Hepatocyte (in vitro differentiated cells): ENCODE data around the gene JARID2. TPM values are rescaled to one million over a fixed set of nuclear protein-coding genes. Genes with fewer than 3 reads are reported as not detected.

Experiments
- DNase-seq: peaks from one replicate; pipeline ENCODE4 v3.0.0-alpha.2; 2016; ENCODE audit warnings: low spot score
- H2AFZ ChIP-seq: fragments of 200-600 bp; sonication (generic); 2 replicates; pipeline ENCODE4 v1.6.0; 2016; ENCODE audit warnings: antibody characterized with exemption, mild to moderate bottlenecking
- H3K27ac ChIP-seq: fragments of 200-600 bp; sonication (generic); 2 replicates; pipeline ENCODE4 v1.5.1; 2016; ENCODE audit warnings: mild to moderate bottlenecking
- H3K27me3 ChIP-seq: fragments of 200-600 bp; sonication (generic); 2 replicates; pipeline ENCODE4 v1.6.1; 2016
- H3K36me3 ChIP-seq: fragments of 200-600 bp; sonication (generic); replicated peaks from 2 replicates; pipeline ENCODE4 v1.5.1; 2016; ENCODE audit warnings: low read depth; ENCODE audit not compliant: insufficient read depth
- H3K4me1 ChIP-seq: fragments of 200-600 bp; sonication (generic); 2 replicates; pipeline ENCODE4 v1.5.1; 2016; ENCODE audit warnings: mild to moderate bottlenecking, moderate library complexity; ENCODE audit not compliant: insufficient read depth
- H3K4me2 ChIP-seq: fragments of 200-600 bp; sonication (generic); 2 replicates; pipeline ENCODE4 v1.6.0; 2016
- H3K4me3 ChIP-seq: fragments of 200-600 bp; sonication (generic); 2 replicates; pipeline ENCODE4 v1.5.1; 2016; ENCODE audit warnings: mild to moderate bottlenecking
- H3K79me2 ChIP-seq: fragments of 200-600 bp; sonication (generic); 2 replicates; pipeline ENCODE4 v1.6.0; 2017; ENCODE audit warnings: mild to moderate bottlenecking
- H3K9me2 ChIP-seq: fragments of 200-600 bp; sonication (generic); replicated peaks from 2 replicates; pipeline ENCODE4 v1.6.0; 2017; ENCODE audit warnings: mild to moderate bottlenecking; ENCODE audit not compliant: insufficient read depth
- H3K9me3 ChIP-seq: fragments of 200-600 bp; sonication (generic); 2 replicates; pipeline ENCODE4 v1.5.1; 2016; ENCODE audit warnings: low read depth, mild to moderate bottlenecking
- H4K20me1 ChIP-seq: fragments of 200-600 bp; sonication (generic); 2 replicates; pipeline ENCODE4 v1.6.0; 2016; ENCODE audit warnings: mild to moderate bottlenecking; ENCODE audit not compliant: insufficient read depth, poor library complexity, severe bottlenecking
- EZH2 ChIP-seq: fragments of 200-600 bp; sonication (generic); IDR thresholded peaks from 2 replicates; pipeline ENCODE4 v1.6.1; 2016; ENCODE audit warnings: antibody characterized with exemption, mild to moderate bottlenecking, borderline replicate concordance
- EZH2phosphoT487 ChIP-seq: fragments of 200-600 bp; sonication (generic); IDR thresholded peaks from one replicate; pipeline ENCODE4 v1.6.1; 2018; ENCODE audit warnings: antibody characterized with exemption, mild to moderate bottlenecking, low read depth, moderate library complexity; ENCODE audit not compliant: unreplicated experiment, severe bottlenecking
- WGBS: methylation state at CpG from one replicate; pipeline ENCODE4 v1.1.6; 2016; ENCODE audit warnings: low lambda C conversion rate; ENCODE audit errors: missing lambda C conversion rate; 5-methylcytosine and 5-hydroxymethylcytosine counted together
- polyA plus RNA-seq: library from polyadenylated mRNA; unstranded; fragments of >200 nt; fragmentation: Nextera tagmentation; extraction: Ambion mirVana; gene quantifications from 2 replicates; pipeline ENCODE4 v1.2.1, GENCODE V29; 2016
- total RNA-seq: library from RNA; depleted of rRNA; stranded (reverse); fragments of >200 nt; gene quantifications from 2 replicates; pipeline ENCODE4 v1.2.3, GENCODE V29; 2014
- TF ChIP-seq, protein P1 (sequence below): fragments of 200-600 bp; sonication (generic); IDR thresholded peaks from 2 replicates; pipeline ENCODE4 v1.5.1; 2016; ENCODE audit warnings: antibody characterized with exemption, mild to moderate bottlenecking; ENCODE audit not compliant: poor library complexity

JARID2 gene
- total and polyA plus RNA-seq, 2 experiments from 2014 or later: 4.6 to 11.6 TPM

DNA sequence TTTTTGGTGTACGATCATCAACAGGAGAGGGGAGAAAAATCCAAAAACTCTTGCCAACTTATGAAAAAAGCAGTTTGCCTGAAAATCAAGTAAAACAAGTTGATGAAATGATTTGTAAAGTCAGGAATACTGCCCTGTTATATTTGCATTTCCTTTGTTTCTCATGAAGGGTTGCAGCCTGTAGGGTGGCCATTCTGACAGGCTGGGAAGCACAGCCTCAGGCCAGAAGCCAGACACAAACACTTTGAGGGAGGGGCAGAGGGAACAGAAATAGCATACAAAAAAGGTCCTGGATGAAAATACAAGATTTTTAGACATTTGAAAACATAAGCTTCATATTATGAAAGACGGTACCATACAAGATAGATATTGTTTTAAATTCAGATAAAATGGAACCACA lies 307.2 kb downstream of the JARID2 start:
- DNase-seq: no peak

DNA sequence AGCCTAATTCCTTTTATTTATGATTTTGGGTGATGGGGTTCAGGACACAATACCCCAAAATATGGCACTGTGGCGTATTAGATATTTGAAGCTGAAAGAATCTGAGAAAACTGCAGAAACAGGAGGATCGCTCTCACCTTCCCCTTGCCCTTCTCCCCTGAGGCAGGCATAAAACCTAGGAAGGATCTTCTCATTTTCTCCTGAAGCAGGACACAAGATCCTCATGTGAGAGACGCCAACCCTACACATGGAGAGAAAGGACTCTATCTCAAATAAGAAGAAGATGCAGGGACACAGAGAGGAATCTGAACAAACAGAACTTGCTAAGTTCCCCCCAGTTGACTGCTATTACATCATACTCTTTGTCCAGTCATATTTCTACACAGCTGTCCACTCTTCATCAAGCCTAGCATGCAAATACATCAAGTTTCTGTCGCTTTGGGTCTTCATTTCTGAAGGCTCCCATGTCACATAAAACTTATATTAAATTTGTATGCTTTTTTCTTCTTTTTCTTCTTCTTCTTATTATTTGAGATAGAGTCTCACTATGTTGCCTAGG lies 307.9 kb downstream of the JARID2 start:
- Histone ChIP-seq H3K9me2 (no peaks in the 10 kb centered on the region), H3K4me1 (peaks cover 4% of the 10 kb centered on the region), H4K20me1 (no peaks in the 10 kb centered on the region), H3K4me2 (no peak overlapping the region), H2AFZ (no peak overlapping the region), H3K79me2 (peaks cover 5% of the 10 kb centered on the region), H3K27me3 (no peaks in the 10 kb centered on the region), H3K27ac (no peak overlapping the region), H3K9me3 (no peaks in the 10 kb centered on the region), H3K4me3 (no peak overlapping the region), H3K36me3 (no peaks in the 10 kb centered on the region)
- DNase-seq: no peak
- TF ChIP-seq, protein P1, sequence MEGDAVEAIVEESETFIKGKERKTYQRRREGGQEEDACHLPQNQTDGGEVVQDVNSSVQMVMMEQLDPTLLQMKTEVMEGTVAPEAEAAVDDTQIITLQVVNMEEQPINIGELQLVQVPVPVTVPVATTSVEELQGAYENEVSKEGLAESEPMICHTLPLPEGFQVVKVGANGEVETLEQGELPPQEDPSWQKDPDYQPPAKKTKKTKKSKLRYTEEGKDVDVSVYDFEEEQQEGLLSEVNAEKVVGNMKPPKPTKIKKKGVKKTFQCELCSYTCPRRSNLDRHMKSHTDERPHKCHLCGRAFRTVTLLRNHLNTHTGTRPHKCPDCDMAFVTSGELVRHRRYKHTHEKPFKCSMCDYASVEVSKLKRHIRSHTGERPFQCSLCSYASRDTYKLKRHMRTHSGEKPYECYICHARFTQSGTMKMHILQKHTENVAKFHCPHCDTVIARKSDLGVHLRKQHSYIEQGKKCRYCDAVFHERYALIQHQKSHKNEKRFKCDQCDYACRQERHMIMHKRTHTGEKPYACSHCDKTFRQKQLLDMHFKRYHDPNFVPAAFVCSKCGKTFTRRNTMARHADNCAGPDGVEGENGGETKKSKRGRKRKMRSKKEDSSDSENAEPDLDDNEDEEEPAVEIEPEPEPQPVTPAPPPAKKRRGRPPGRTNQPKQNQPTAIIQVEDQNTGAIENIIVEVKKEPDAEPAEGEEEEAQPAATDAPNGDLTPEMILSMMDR: no peak
- TF ChIP-seq EZH2 (no peak), EZH2phosphoT487 (no peak)
- 98% methylated on average over 4 of the region's 4 CpGs for WGBS

More for the DNA sequence above, 307.2 kb downstream of the JARID2 start:
- Histone ChIP-seq H3K27ac (no peak overlapping the region), H3K9me2 (no peaks in the 10 kb centered on the region), H4K20me1 (no peaks in the 10 kb centered on the region), H3K36me3 (no peaks in the 10 kb centered on the region), H3K4me2 (no peak overlapping the region), H2AFZ (no peak overlapping the region), H3K4me1 (peaks cover 4% of the 10 kb centered on the region), H3K4me3 (no peak overlapping the region), H3K27me3 (no peaks in the 10 kb centered on the region), H3K79me2 (peaks cover 5% of the 10 kb centered on the region), H3K9me3 (no peaks in the 10 kb centered on the region)
- no peak for TF ChIP-seq EZH2
- TF ChIP-seq, protein P1: no peak
- TF ChIP-seq EZH2phosphoT487: no peak
- WGBS: 91% methylated on average over 2 of the region's 2 CpGs

DNA sequence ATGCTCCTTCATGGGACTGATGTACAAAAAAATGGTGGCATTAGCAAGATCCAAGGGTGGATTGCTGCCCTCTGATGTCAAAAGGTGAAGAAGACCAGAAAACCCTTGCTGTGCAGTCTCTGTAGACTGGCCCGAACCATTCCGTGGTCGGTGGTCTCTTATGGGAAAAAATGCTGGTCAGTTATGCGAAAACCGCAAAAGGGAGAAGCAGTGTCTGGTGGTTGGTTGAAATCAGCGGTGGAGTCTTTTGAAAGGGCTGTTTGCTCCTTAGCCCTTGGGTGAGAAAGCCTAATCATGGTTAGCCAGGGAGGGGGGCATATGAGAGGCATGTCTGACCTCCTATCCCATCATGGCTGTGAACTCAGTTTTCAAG lies 308.8 kb downstream of the JARID2 start:
- 96% methylated on average over 6 of the region's 6 CpGs for WGBS
- TF ChIP-seq EZH2 (no peak), EZH2phosphoT487 (no peak)
- TF ChIP-seq, protein P1: no peak
- Histone ChIP-seq H3K27me3 (no peaks in the 10 kb centered on the region), H3K9me3 (no peaks in the 10 kb centered on the region), H3K4me1 (peaks cover 4% of the 10 kb centered on the region), H2AFZ (no peak overlapping the region), H3K4me2 (no peak overlapping the region), H3K9me2 (no peaks in the 10 kb centered on the region), H3K27ac (no peak overlapping the region), H3K4me3 (no peak overlapping the region), H3K36me3 (no peaks in the 10 kb centered on the region), H4K20me1 (no peaks in the 10 kb centered on the region), H3K79me2 (peaks cover 5% of the 10 kb centered on the region)
- DNase-seq: no peak
